GM23338 (cell line): ENCODE measurements around the gene EEF2K.

Source experiments
- EZH2 ChIP-seq: fragments of 200-600 bp; sonication (generic); IDR thresholded peaks from one replicate; pipeline ENCODE4 v1.8.0; 2017; ENCODE audit warnings: antibody characterized with exemption, mild to moderate bottlenecking, low read depth; ENCODE audit not compliant: unreplicated experiment
- EZH2phosphoT487 ChIP-seq: fragments of 200-600 bp; sonication (generic); IDR thresholded peaks from one replicate; pipeline ENCODE4 v1.8.1; 2018; ENCODE audit warnings: antibody characterized with exemption; ENCODE audit not compliant: unreplicated experiment
- JUNB ChIP-seq: IDR thresholded peaks from one replicate; pipeline ENCODE4 v1.6.1; 2016; ENCODE audit warnings: antibody characterized with exemption; ENCODE audit not compliant: unreplicated experiment
- NANOG ChIP-seq: IDR thresholded peaks from 2 replicates; pipeline ENCODE4 v1.6.1; 2016; ENCODE audit warnings: antibody characterized with exemption, borderline replicate concordance
- POLR2AphosphoS5 ChIP-seq: IDR thresholded peaks from 2 replicates; pipeline ENCODE4 v1.6.1; 2016; ENCODE audit warnings: antibody characterized with exemption, low read depth
- STAT1 ChIP-seq: IDR thresholded peaks from one replicate; pipeline ENCODE4 v1.6.1; 2016; ENCODE audit warnings: antibody characterized with exemption; ENCODE audit not compliant: unreplicated experiment
- ZNF331 ChIP-seq: fragments of 250-450 bp; sonication (Bioruptor Pico); IDR thresholded peaks from 2 replicates; pipeline ENCODE4 v1.5.0; 2020; ENCODE audit warnings: low read depth, mild to moderate bottlenecking, moderate library complexity
- TF ChIP-seq, protein P1 (sequence below), 2 experiments: fragments of 200-600 bp in 1 of 2; sonication (generic) in 1 of 2; conservative IDR thresholded peaks; 2 replicates each; pipeline versions ENCODE4 v1.5.1 to v1.6.1; 2016 to 2017; ENCODE audit warnings: antibody characterized with exemption in 2 of 2, low read depth in 2 of 2, mild to moderate bottlenecking in 2 of 2, moderate library complexity in 1 of 2
- TF ChIP-seq, protein P2 (sequence below): IDR thresholded peaks from one replicate; pipeline ENCODE4 v1.6.1; 2018; ENCODE audit warnings: antibody characterized with exemption; ENCODE audit not compliant: unreplicated experiment
- TF ChIP-seq, protein P3 (sequence below): IDR thresholded peaks from 2 replicates; pipeline ENCODE4 v1.6.1; 2016; ENCODE audit warnings: antibody characterized with exemption

GRCh38 chr16:22216191-22216831, 10.2 kb downstream of the EEF2K start:
- TF ChIP-seq, protein P1, sequence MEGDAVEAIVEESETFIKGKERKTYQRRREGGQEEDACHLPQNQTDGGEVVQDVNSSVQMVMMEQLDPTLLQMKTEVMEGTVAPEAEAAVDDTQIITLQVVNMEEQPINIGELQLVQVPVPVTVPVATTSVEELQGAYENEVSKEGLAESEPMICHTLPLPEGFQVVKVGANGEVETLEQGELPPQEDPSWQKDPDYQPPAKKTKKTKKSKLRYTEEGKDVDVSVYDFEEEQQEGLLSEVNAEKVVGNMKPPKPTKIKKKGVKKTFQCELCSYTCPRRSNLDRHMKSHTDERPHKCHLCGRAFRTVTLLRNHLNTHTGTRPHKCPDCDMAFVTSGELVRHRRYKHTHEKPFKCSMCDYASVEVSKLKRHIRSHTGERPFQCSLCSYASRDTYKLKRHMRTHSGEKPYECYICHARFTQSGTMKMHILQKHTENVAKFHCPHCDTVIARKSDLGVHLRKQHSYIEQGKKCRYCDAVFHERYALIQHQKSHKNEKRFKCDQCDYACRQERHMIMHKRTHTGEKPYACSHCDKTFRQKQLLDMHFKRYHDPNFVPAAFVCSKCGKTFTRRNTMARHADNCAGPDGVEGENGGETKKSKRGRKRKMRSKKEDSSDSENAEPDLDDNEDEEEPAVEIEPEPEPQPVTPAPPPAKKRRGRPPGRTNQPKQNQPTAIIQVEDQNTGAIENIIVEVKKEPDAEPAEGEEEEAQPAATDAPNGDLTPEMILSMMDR (conservative IDR thresholded peaks at IDR 0.05; ENCODE audit: low read depth in 2 of 2), result no peak
- TF ChIP-seq POLR2AphosphoS5, result no peak
- no peak for TF ChIP-seq STAT1
- TF ChIP-seq, protein P2, sequence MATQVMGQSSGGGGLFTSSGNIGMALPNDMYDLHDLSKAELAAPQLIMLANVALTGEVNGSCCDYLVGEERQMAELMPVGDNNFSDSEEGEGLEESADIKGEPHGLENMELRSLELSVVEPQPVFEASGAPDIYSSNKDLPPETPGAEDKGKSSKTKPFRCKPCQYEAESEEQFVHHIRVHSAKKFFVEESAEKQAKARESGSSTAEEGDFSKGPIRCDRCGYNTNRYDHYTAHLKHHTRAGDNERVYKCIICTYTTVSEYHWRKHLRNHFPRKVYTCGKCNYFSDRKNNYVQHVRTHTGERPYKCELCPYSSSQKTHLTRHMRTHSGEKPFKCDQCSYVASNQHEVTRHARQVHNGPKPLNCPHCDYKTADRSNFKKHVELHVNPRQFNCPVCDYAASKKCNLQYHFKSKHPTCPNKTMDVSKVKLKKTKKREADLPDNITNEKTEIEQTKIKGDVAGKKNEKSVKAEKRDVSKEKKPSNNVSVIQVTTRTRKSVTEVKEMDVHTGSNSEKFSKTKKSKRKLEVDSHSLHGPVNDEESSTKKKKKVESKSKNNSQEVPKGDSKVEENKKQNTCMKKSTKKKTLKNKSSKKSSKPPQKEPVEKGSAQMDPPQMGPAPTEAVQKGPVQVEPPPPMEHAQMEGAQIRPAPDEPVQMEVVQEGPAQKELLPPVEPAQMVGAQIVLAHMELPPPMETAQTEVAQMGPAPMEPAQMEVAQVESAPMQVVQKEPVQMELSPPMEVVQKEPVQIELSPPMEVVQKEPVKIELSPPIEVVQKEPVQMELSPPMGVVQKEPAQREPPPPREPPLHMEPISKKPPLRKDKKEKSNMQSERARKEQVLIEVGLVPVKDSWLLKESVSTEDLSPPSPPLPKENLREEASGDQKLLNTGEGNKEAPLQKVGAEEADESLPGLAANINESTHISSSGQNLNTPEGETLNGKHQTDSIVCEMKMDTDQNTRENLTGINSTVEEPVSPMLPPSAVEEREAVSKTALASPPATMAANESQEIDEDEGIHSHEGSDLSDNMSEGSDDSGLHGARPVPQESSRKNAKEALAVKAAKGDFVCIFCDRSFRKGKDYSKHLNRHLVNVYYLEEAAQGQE, result no peak
- no peak for TF ChIP-seq EZH2phosphoT487
- no peak for TF ChIP-seq EZH2
- no peak for TF ChIP-seq NANOG
- TF ChIP-seq JUNB, result no peak
- no peak for TF ChIP-seq ZNF331 (CRISPR knock-in tag)
- TF ChIP-seq, protein P3, sequence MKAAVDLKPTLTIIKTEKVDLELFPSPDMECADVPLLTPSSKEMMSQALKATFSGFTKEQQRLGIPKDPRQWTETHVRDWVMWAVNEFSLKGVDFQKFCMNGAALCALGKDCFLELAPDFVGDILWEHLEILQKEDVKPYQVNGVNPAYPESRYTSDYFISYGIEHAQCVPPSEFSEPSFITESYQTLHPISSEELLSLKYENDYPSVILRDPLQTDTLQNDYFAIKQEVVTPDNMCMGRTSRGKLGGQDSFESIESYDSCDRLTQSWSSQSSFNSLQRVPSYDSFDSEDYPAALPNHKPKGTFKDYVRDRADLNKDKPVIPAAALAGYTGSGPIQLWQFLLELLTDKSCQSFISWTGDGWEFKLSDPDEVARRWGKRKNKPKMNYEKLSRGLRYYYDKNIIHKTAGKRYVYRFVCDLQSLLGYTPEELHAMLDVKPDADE, result no peak
